ENCODE results near the gene USB1.

DNA sequence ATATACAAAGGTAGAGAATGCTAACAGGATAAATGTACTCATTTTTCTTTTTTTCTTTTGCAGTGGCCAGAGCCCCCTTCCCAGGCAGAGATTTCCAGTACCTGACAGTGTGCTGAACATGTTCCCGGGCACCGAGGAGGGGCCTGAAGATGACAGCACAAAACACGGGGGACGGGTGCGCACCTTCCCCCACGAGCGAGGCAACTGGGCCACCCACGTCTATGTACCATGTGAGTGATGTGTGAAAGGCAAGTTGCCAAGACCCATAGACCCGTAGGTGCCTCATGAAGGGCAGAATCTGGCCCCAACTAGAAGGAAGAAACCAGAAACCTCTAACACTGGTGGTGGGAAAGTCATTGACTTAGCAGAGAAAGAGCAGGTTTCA lies 1.2 kb downstream of the USB1 start:
- TF ChIP-seq, protein P1, sequence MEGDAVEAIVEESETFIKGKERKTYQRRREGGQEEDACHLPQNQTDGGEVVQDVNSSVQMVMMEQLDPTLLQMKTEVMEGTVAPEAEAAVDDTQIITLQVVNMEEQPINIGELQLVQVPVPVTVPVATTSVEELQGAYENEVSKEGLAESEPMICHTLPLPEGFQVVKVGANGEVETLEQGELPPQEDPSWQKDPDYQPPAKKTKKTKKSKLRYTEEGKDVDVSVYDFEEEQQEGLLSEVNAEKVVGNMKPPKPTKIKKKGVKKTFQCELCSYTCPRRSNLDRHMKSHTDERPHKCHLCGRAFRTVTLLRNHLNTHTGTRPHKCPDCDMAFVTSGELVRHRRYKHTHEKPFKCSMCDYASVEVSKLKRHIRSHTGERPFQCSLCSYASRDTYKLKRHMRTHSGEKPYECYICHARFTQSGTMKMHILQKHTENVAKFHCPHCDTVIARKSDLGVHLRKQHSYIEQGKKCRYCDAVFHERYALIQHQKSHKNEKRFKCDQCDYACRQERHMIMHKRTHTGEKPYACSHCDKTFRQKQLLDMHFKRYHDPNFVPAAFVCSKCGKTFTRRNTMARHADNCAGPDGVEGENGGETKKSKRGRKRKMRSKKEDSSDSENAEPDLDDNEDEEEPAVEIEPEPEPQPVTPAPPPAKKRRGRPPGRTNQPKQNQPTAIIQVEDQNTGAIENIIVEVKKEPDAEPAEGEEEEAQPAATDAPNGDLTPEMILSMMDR (IDR thresholded peaks at IDR 0.05 in 2 of 3, conservative IDR thresholded peaks at IDR 0.05 in 1 of 3; ENCODE audit: borderline replicate concordance in 1 of 3, insufficient read depth in 1 of 3, low read depth in 2 of 3, low read length in 2 of 3), result no peak
- TF ChIP-seq EZH2 (IDR thresholded peaks at IDR 0.05) (no peak), JUND (IDR thresholded peaks at IDR 0.05) (no peak), RAD21 (IDR thresholded peaks at IDR 0.05; ENCODE audit: low read depth) (no peak), EZH2phosphoT487 (IDR thresholded peaks at IDR 0.05; ENCODE audit: borderline replicate concordance) (no peak), SIN3A (IDR thresholded peaks at IDR 0.05; ENCODE audit: low read depth) (no peak), TCF7L2 (IDR thresholded peaks at IDR 0.05; ENCODE audit: borderline replicate concordance, extremely low read depth, insufficient read depth, insufficient read length) (no peak), YY1 (IDR thresholded peaks at IDR 0.05; ENCODE audit: extremely low read depth, insufficient replicate concordance, low read depth, low read length) (no peak)

Measured in HCT116 (cell line).